IMR-90 (cell line): ENCODE data around the gene BAD. TPM values are rescaled to one million over a fixed set of nuclear protein-coding genes. Genes with fewer than 3 reads are reported as not detected.

Source experiments
- ATAC-seq: fragments of 200-7000 bp; cut with Tn5 transposase; 2 replicates; pipeline ENCODE4 v1.9.1; 2020; ENCODE audit warnings: low read depth, mild to moderate bottlenecking, moderate library complexity
- BruUV-seq: library from RNA; stranded (reverse); fragments of 400-500 nt; replicated peaks from 2 replicates; lab custom pipeline; 2021; lab: Mats Ljungman, UMichigan
- CTCF ChIA-PET: fragments of 300-600 bp; formaldehyde crosslinking; extraction: SDS; loops from one replicate; lab custom pipeline; 2021; ENCODE audit warnings: antibody characterized with exemption; lab: Yijun Ruan, JAX
- POLR2A ChIA-PET: fragments of 300-600 bp; sonication (Branson Sonifier 250); formaldehyde crosslinking; loops from one replicate; lab custom pipeline; 2022; ENCODE audit warnings: antibody characterized with exemption; ENCODE audit not compliant: unreplicated experiment; lab: Charles Lee
- DNase-seq: peaks from one replicate; pipeline ENCODE4 v3.0.0; 2013
- H2AFZ ChIP-seq: replicated peaks from 2 replicates; pipeline ENCODE3; 2013; ENCODE audit warnings: low read length, mild to moderate bottlenecking; ENCODE audit not compliant: poor library complexity
- H2AK5ac ChIP-seq: 2 replicates; pipeline ENCODE4 v1.6.1; 2013; ENCODE audit warnings: low read depth, low read length, inconsistent platforms
- H2AK9ac ChIP-seq: replicated peaks from 2 replicates; pipeline ENCODE3; 2013; ENCODE audit warnings: mild to moderate bottlenecking, low read depth, low read length, moderate library complexity; ENCODE audit not compliant: poor library complexity
- H2BK120ac ChIP-seq: 2 replicates; pipeline ENCODE4 v1.6.1; 2013; ENCODE audit warnings: low read depth, low read length, inconsistent platforms
- H2BK15ac ChIP-seq: 3 replicates; pipeline ENCODE4 v1.6.1; 2013; ENCODE audit warnings: low read depth, low read length, inconsistent platforms
- H2BK20ac ChIP-seq: 2 replicates; pipeline ENCODE4 v1.6.1; 2013; ENCODE audit warnings: low read depth, mild to moderate bottlenecking, inconsistent platforms, low read length, moderate library complexity
- H2BK5ac ChIP-seq: 2 replicates; pipeline ENCODE4 v1.6.1; 2013; ENCODE audit warnings: mild to moderate bottlenecking, low read depth, low read length, inconsistent platforms; ENCODE audit not compliant: poor library complexity, severe bottlenecking
- H3K14ac ChIP-seq: replicated peaks from 2 replicates; pipeline ENCODE4 v1.6.1; 2013; ENCODE audit warnings: low read depth, low read length, inconsistent platforms
- H3K18ac ChIP-seq: 2 replicates; pipeline ENCODE4 v1.6.1; 2013; ENCODE audit warnings: low read depth, low read length, control low read depth
- H3K23ac ChIP-seq: 2 replicates; pipeline ENCODE4 v1.6.1; 2013; ENCODE audit warnings: low read depth, low read length, inconsistent platforms
- H3K27ac ChIP-seq: 2 replicates; pipeline ENCODE4 v1.5.1; 2013; ENCODE audit warnings: mild to moderate bottlenecking, control low read depth, low read length; ENCODE audit not compliant: insufficient read depth
- H3K27me3 ChIP-seq: 2 replicates; pipeline ENCODE4 v1.6.1; 2013; ENCODE audit warnings: low read length; ENCODE audit not compliant: control insufficient read depth, insufficient read depth
- H3K36me3 ChIP-seq: 2 replicates; pipeline ENCODE4 v1.6.1; 2013; ENCODE audit warnings: low read length, mixed read lengths; ENCODE audit not compliant: control insufficient read depth, insufficient read depth
- H3K4ac ChIP-seq: 2 replicates; pipeline ENCODE4 v1.6.1; 2013; ENCODE audit warnings: low read depth, low read length, inconsistent platforms
- H3K4me1 ChIP-seq: 2 replicates; pipeline ENCODE4 v1.6.1; 2013; ENCODE audit warnings: low read length, mixed read lengths; ENCODE audit not compliant: control insufficient read depth, insufficient read depth
- H3K4me2 ChIP-seq: 2 replicates; pipeline ENCODE4 v1.6.1; 2013; ENCODE audit warnings: low read depth, mild to moderate bottlenecking, control low read depth, low read length, moderate library complexity
- H3K4me3 ChIP-seq: 2 replicates; pipeline ENCODE4 v1.5.1; 2013; ENCODE audit warnings: low read depth, mild to moderate bottlenecking, control low read depth, low read length, moderate library complexity; ENCODE audit not compliant: insufficient read depth
- H3K56ac ChIP-seq: 2 replicates; pipeline ENCODE4 v1.6.1; 2013; ENCODE audit warnings: low read length, inconsistent platforms; ENCODE audit not compliant: insufficient read depth; ENCODE audit errors: extremely low read depth
- H3K79me1 ChIP-seq, 2 experiments: 2 replicates each; pipeline ENCODE4 v1.6.1; 2013; ENCODE audit warnings: low read length in 2 of 2, inconsistent platforms in 1 of 2, low read depth in 1 of 2
- H3K9ac ChIP-seq: 2 replicates; pipeline ENCODE4 v1.6.1; 2013; ENCODE audit warnings: low read depth, low read length, control low read depth
- H3K9me1 ChIP-seq: 2 replicates; pipeline ENCODE4 v1.6.1; 2013; ENCODE audit warnings: low read length, inconsistent platforms; ENCODE audit not compliant: insufficient read depth
- H3K9me3 ChIP-seq: 2 replicates; pipeline ENCODE4 v1.6.1; 2013; ENCODE audit warnings: low read length; ENCODE audit not compliant: control insufficient read depth, insufficient read depth
- H4K20me1 ChIP-seq: 2 replicates; pipeline ENCODE4 v1.6.1; 2013; ENCODE audit warnings: low read length, inconsistent platforms; ENCODE audit not compliant: insufficient read depth
- H4K5ac ChIP-seq: 2 replicates; pipeline ENCODE4 v1.6.1; 2013; ENCODE audit warnings: mild to moderate bottlenecking, low read depth, low read length, control low read depth
- H4K8ac ChIP-seq, 2 experiments: 2 replicates each; pipeline ENCODE4 v1.6.1; 2013; ENCODE audit warnings: low read depth in 2 of 2, low read length in 2 of 2, control low read depth in 1 of 2, inconsistent platforms in 1 of 2
- H4K91ac ChIP-seq: 2 replicates; pipeline ENCODE4 v1.6.1; 2013; ENCODE audit warnings: low read depth, low read length, inconsistent platforms; ENCODE audit not compliant: insufficient read depth
- MAZ ChIP-seq: IDR thresholded peaks from 2 replicates; pipeline ENCODE4 v1.6.1; 2012; ENCODE audit warnings: low read depth, mild to moderate bottlenecking, low read length, improper control_type of control experiment, moderate library complexity, borderline replicate concordance
- RFX5 ChIP-seq: IDR thresholded peaks from 2 replicates; pipeline ENCODE4 v1.8.0; 2012; ENCODE audit warnings: low read depth, mild to moderate bottlenecking, low read length, moderate library complexity
- USF2 ChIP-seq: fragments of 150-350 bp; IDR thresholded peaks from 2 replicates; pipeline ENCODE4 v1.6.1; 2017; ENCODE audit warnings: mild to moderate bottlenecking, antibody characterized with exemption, low read length, low read depth
- WGBS, 2 experiments: methylation state at CpG; one replicate each; pipeline versions ENCODE4 v1.1.5 to v1.1.7; 2013; ENCODE audit warnings: missing lambda C conversion rate in 2 of 2; ENCODE audit not compliant: insufficient read length in 1 of 2; ENCODE audit errors: extremely low coverage in 2 of 2; 5-methylcytosine and 5-hydroxymethylcytosine counted together
- dilution Hi-C: fragments of 300-500 bp; cut with HindIII; formaldehyde crosslinking; loops from one replicate; pipeline ENCODE4 v1.14.3; 2018; ENCODE audit warnings: low sequenced_read_pairs; ENCODE audit not compliant: unreplicated experiment
- in situ Hi-C: fragments of 300-500 bp; cut with MboI; formaldehyde crosslinking; loops from 3 replicates; pipeline ENCODE4 v1.14.3; 2019; ENCODE audit warnings: low sequenced_read_pairs, inconsistent platforms, mixed read lengths
- intact Hi-C: fragments of 100-400 bp; cut with micrococcal nuclease; formaldehyde crosslinking; loops from 2 replicates; pipeline ENCODE4 v1.10.0; 2022
- polyA plus RNA-seq, 3 experiments: library from polyadenylated mRNA; depleted of rRNA; stranded (reverse); fragments of >200 nt; gene quantifications; 2 replicates each; pipeline ENCODE4 v1.2.3, GENCODE V29; 2012; ENCODE audit warnings: low replicate concordance in 1 of 3
- total RNA-seq: library from RNA; depleted of rRNA; stranded (reverse); fragments of >200 nt; gene quantifications from 2 replicates; pipeline ENCODE4 v1.2.3, GENCODE V29; 2012

The BAD gene
- total and polyA plus RNA-seq, 2 of the 4 experiments (the other 2 are of a cell fraction): 30.3 to 68.0 TPM

- Histone ChIP-seq H2BK15ac (no peak within 1 kb of the TSS), H3K4me1 (peaks cover 13% of the 10 kb centered on the region), H3K27ac (peak within 1 kb of the TSS; percentile 62), H4K8ac (peak within 1 kb of the TSS; percentile 40 to 63; a peak in 2 of 4 replicates), H2AK5ac (peak within 1 kb of the TSS; percentile 69), H3K4me2 (peak within 1 kb of the TSS; percentile 75), H4K20me1 (no peaks in the 10 kb centered on the region), H3K27me3 (no peaks in the 10 kb centered on the region), H3K9me1 (no peaks in the 10 kb centered on the region; the same call in 1 of the 2 replicates), H3K4me3 (peak within 1 kb of the TSS; percentile 76), H3K79me1 (peaks cover 16 to 58% of the 10 kb centered on the region in 2 experiments), H3K23ac (peak within 1 kb of the TSS; percentile 94), H3K18ac (no peak within 1 kb of the TSS), H2AFZ (peak within 1 kb of the TSS; percentile 92), H3K4ac (peak within 1 kb of the TSS; percentile 67; the same call in 1 of the 2 replicates), H3K14ac (peak within 1 kb of the TSS; percentile 65), H4K5ac (no peak within 1 kb of the TSS), H4K91ac (0 out of 2 replicates have a peak within 1 kb of the TSS, but pooled peaks have one; percentile 4), H2BK120ac (peak within 1 kb of the TSS; percentile 32; the same call in 1 of the 2 replicates), H2BK5ac (peak within 1 kb of the TSS; percentile 15), H3K36me3 (peaks cover 19% of the 10 kb centered on the region), H3K9me3 (no peaks in the 10 kb centered on the region), H3K9ac (peak within 1 kb of the TSS; percentile 82), H2AK9ac (peak within 1 kb of the TSS; percentile 99), H3K56ac (peak within 1 kb of the TSS; percentile 38; the same call in 1 of the 2 replicates), H2BK20ac (no peak within 1 kb of the TSS)
- in situ Hi-C loops (no loop called here), intact Hi-C loops (no loop called here), dilution Hi-C loops (no loop called here)
- ChIA-PET CTCF (interaction anchor here (0.6 kb wide), 1 partner anchor 38 kb away, joined by 4 read pairs; no protein-coding TSS in a partner anchor), POLR2A (no interaction called here)
- no TSS peak for BruUV-seq
- peak; percentile 22; the same call in 1 of the 2 replicates for TF ChIP-seq USF2
- TF ChIP-seq RFX5: no peak
- TF ChIP-seq MAZ: peak; percentile 79; the same call in 1 of the 2 replicates
- ATAC-seq: peak; percentile 82
- WGBS, 2 experiments: 4% methylated on average over 26 of the region's 62 CpGs; no CpG with 5 or more reads in 1 of the 2 experiments
- peak; percentile 26 for DNase-seq
Measured at GRCh38 chr11:64233913-64234586, 50.4 kb downstream of the BAD start, which contains the start of gene VEGFB. Gene VEGFB (plus strand): TSS chr11:64234584. CDS start chr11:64234834, 250 bp downstream.
